DND-41 (cell line): ENCODE results near the gene FREM2.

ENCODE experiments used
- ATAC-seq: fragments of 200-7000 bp; cut with Tn5 transposase; 3 replicates; pipeline ENCODE4 v1.9.1; 2021; ENCODE audit warnings: low read depth; ENCODE audit not compliant: insufficient read depth
- DNase-seq: peaks from one replicate; pipeline ENCODE4 v3.0.0-alpha.2; 2020
- H2AFZ ChIP-seq: 2 replicates; pipeline ENCODE4 v1.6.0; 2012; ENCODE audit warnings: low read depth, low read length
- H3K27ac ChIP-seq: 2 replicates; pipeline ENCODE4 v1.5.1; 2012; ENCODE audit warnings: low read length, inconsistent platforms
- H3K27me3 ChIP-seq: fragments of 200-600 bp; sonication (generic); 2 replicates; pipeline ENCODE4 v1.6.0; 2012; ENCODE audit warnings: low read length, mild to moderate bottlenecking, inconsistent platforms; ENCODE audit not compliant: insufficient read depth, poor library complexity
- H3K36me3 ChIP-seq: 2 replicates; pipeline ENCODE4 v1.5.1; 2012; ENCODE audit warnings: low read length, inconsistent platforms; ENCODE audit not compliant: insufficient read depth
- H3K4me1 ChIP-seq: 2 replicates; pipeline ENCODE4 v1.5.1; 2012; ENCODE audit warnings: mild to moderate bottlenecking, low read length; ENCODE audit not compliant: insufficient read depth
- H3K4me2 ChIP-seq: 2 replicates; pipeline ENCODE4 v1.6.0; 2012; ENCODE audit warnings: mild to moderate bottlenecking, moderate library complexity, low read length, inconsistent platforms; ENCODE audit not compliant: insufficient read depth
- H3K4me3 ChIP-seq, 2 experiments: fragments of 200-600 bp in 1 of 2; shearing (Covaris generic) in 1 of 2; 2 replicates each; pipeline ENCODE4 v1.5.1; 2012 to 2016; ENCODE audit warnings: inconsistent platforms in 2 of 2, low read length in 2 of 2, mild to moderate bottlenecking in 2 of 2, low read depth in 1 of 2, moderate library complexity in 1 of 2
- H3K79me2 ChIP-seq: 2 replicates; pipeline ENCODE4 v1.6.0; 2012; ENCODE audit warnings: low read length, inconsistent platforms; ENCODE audit not compliant: insufficient read depth
- H3K9ac ChIP-seq: 2 replicates; pipeline ENCODE4 v1.6.0; 2012; ENCODE audit warnings: low read depth, mild to moderate bottlenecking, inconsistent platforms, low read length, moderate library complexity
- H3K9me3 ChIP-seq: 2 replicates; pipeline ENCODE4 v1.5.1; 2012; ENCODE audit warnings: low read length, moderate library complexity, mild to moderate bottlenecking, inconsistent platforms; ENCODE audit not compliant: insufficient read depth, severe bottlenecking
- H4K20me1 ChIP-seq: 2 replicates; pipeline ENCODE4 v1.6.0; 2012; ENCODE audit warnings: low read length; ENCODE audit not compliant: insufficient read depth
- CTCF ChIP-seq: IDR thresholded peaks from 2 replicates; pipeline ENCODE4 v1.5.1; 2012; ENCODE audit warnings: borderline replicate concordance, low read length, moderate library complexity, mild to moderate bottlenecking; ENCODE audit not compliant: poor library complexity, severe bottlenecking; ENCODE audit errors: extremely low read depth
- EZH2 ChIP-seq: IDR thresholded peaks from 3 replicates; pipeline ENCODE4 v1.6.1; 2012; ENCODE audit warnings: borderline replicate concordance, low read depth, mild to moderate bottlenecking, moderate library complexity, low read length, inconsistent platforms; ENCODE audit not compliant: severe bottlenecking

The FREM2 gene

DNA sequence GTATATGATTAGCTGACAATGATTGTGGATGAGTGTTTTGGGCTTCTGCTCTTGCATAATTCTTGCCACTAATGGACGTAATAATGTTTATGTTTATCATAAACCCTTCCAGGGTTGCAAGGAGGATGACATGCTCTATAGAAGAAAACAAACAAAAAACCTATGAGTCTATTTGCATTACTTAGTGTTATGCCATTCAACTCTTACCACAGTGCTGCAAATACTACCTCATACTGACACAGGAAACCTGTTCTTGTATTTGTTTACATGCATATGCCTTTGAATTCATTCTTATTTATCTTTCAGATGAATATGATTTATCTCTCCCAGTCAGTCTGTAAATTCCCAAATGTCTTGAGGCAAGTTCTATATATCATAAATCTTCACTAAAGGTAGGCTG is 39.6 kb upstream of the FREM2 start:
- no peaks in the 10 kb centered on the region for H4K20me1 ChIP-seq
- ATAC-seq = no peak
- TF ChIP-seq CTCF = no peak
- no peak for TF ChIP-seq EZH2
- H3K4me2 ChIP-seq = no peak overlapping the region
- H3K27me3 ChIP-seq = no peaks in the 10 kb centered on the region
- H3K27ac ChIP-seq = no peak overlapping the region
- no peaks in the 10 kb centered on the region for H3K36me3 ChIP-seq
- H3K9ac ChIP-seq = no peak overlapping the region
- H3K4me1 ChIP-seq = no peaks in the 10 kb centered on the region
- no peak overlapping the region for H3K4me3 ChIP-seq
- no peaks in the 10 kb centered on the region for H3K79me2 ChIP-seq
- no peaks in the 10 kb centered on the region for H3K9me3 ChIP-seq
- H2AFZ ChIP-seq = no peak overlapping the region
- DNase-seq = no peak

DNA sequence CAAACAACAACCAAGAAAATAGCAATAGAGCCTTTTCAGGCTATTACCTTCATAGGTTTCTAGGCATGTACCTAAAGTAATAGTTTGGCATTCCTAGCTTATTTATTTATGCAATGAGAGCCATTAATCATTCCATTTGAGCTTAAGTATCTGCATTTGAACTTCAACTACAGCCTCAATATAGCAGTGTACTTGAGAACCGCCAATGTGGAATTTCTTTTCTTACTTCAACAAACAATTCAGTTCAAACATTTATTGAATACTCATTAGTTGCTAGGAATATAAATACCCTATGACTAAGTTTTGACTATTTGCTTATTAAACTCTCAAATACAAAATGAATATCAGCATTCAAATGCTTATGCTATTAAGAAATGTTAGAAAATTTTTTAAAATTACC is 38.0 kb upstream of the FREM2 start:
- Histone ChIP-seq H3K9me3 (no peaks in the 10 kb centered on the region), H3K9ac (no peak overlapping the region), H3K4me1 (no peaks in the 10 kb centered on the region), H2AFZ (no peak overlapping the region), H3K27ac (no peak overlapping the region), H4K20me1 (no peaks in the 10 kb centered on the region), H3K79me2 (no peaks in the 10 kb centered on the region), H3K4me2 (no peak overlapping the region), H3K36me3 (no peaks in the 10 kb centered on the region), H3K27me3 (no peaks in the 10 kb centered on the region), H3K4me3 (no peak overlapping the region)
- ATAC-seq (no peak), DNase-seq (no peak)
- TF ChIP-seq CTCF = no peak
- TF ChIP-seq EZH2 = no peak

DNA sequence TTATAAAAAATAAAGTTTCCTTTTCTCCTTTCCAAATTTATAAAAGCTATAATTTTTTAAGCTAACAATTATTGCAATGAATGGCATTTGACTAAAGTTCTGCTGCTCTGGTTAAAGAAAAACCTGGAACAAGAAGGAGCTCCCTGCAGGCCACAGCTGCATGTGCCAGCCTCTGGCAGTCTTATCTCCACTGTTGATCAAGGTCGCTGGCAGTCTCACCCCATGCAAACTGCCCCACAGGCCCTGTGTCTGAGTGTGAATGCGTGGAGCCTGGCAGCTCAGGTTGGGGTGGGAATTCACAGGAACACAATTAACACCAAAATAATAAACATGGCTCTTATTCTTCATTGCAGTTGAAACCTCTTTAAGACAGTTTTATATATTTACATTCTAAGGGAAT is 30.2 kb upstream of the FREM2 start:
- DNase-seq (no peak), ATAC-seq (no peak)
- Histone ChIP-seq H3K9me3 (no peaks in the 10 kb centered on the region), H4K20me1 (no peaks in the 10 kb centered on the region), H3K4me1 (no peaks in the 10 kb centered on the region), H3K79me2 (no peaks in the 10 kb centered on the region), H3K27ac (no peak overlapping the region), H2AFZ (no peak overlapping the region), H3K4me2 (no peak overlapping the region), H3K9ac (no peak overlapping the region), H3K4me3 (no peak overlapping the region), H3K36me3 (no peaks in the 10 kb centered on the region), H3K27me3 (no peaks in the 10 kb centered on the region)
- no peak for TF ChIP-seq CTCF
- no peak for TF ChIP-seq EZH2

GRCh38 chr13:38657191-38657590 is 29.7 kb upstream of the FREM2 start:
- Histone ChIP-seq H3K4me1 (no peaks in the 10 kb centered on the region), H3K4me2 (no peak overlapping the region), H3K4me3 (no peak overlapping the region), H4K20me1 (no peaks in the 10 kb centered on the region), H3K27me3 (no peaks in the 10 kb centered on the region), H3K9me3 (no peaks in the 10 kb centered on the region), H2AFZ (no peak overlapping the region), H3K27ac (no peak overlapping the region), H3K9ac (no peak overlapping the region), H3K36me3 (no peaks in the 10 kb centered on the region), H3K79me2 (no peaks in the 10 kb centered on the region)
- DNase-seq (no peak), ATAC-seq (no peak)
- TF ChIP-seq EZH2 (no peak), CTCF (no peak)
